PC-3 (cell line): ENCODE measurements around the gene ASAP3. TPM values are rescaled to one million over a fixed set of nuclear protein-coding genes. Genes with fewer than 3 reads are reported as not detected.
A peak's percentile ranks its signal among the peaks of the same experiment; 100 is the strongest.

Experiments
- ATAC-seq: fragments of 200-7000 bp; cut with Tn5 transposase; 2 replicates; pipeline ENCODE4 v1.9.1; 2020; ENCODE audit warnings: mild to moderate bottlenecking, moderate library complexity
- BruUV-seq: library from RNA; stranded (reverse); fragments of 400-500 nt; replicated peaks from 2 replicates; lab custom pipeline; 2021; lab: Mats Ljungman, UMichigan
- CTCF ChIA-PET: fragments of 300-600 bp; sonication (Branson Sonifier 250); formaldehyde crosslinking; loops from one replicate; lab custom pipeline; 2022; ENCODE audit warnings: antibody characterized with exemption; lab: Charles Lee
- POLR2A ChIA-PET: fragments of 300-600 bp; sonication (Branson Sonifier 250); formaldehyde crosslinking; loops from one replicate; lab custom pipeline; 2022; ENCODE audit warnings: antibody characterized with exemption; ENCODE audit not compliant: unreplicated experiment; lab: Charles Lee
- DNase-seq: peaks from one replicate; pipeline ENCODE4 v3.0.0-alpha.2; 2015
- H2AFZ ChIP-seq: fragments of 300-600 bp; sonication (generic); 2 replicates; pipeline ENCODE4 v1.6.0; 2016; ENCODE audit warnings: antibody characterized with exemption, low read length
- H3F3A ChIP-seq: fragments of 300-600 bp; sonication (generic); one replicate; pipeline ENCODE4 v1.6.0; 2017; ENCODE audit warnings: antibody characterized with exemption, low read length, control low read depth, mild to moderate bottlenecking; ENCODE audit not compliant: unreplicated experiment
- H3K27ac ChIP-seq: fragments of 300-600 bp; sonication (generic); 2 replicates; pipeline ENCODE4 v1.5.1; 2016; ENCODE audit warnings: mild to moderate bottlenecking, low read length
- H3K27me3 ChIP-seq: fragments of 300-600 bp; sonication (generic); 2 replicates; pipeline ENCODE4 v1.6.1; 2016; ENCODE audit warnings: low read length, mixed read lengths
- H3K36me3 ChIP-seq: fragments of 300-600 bp; sonication (generic); 2 replicates; pipeline ENCODE4 v1.6.1; 2016; ENCODE audit warnings: low read depth, mixed run types, low read length, mixed read lengths
- H3K4me1 ChIP-seq: fragments of 300-600 bp; sonication (generic); 2 replicates; pipeline ENCODE4 v1.5.1; 2016; ENCODE audit warnings: low read length; ENCODE audit not compliant: insufficient read depth
- H3K4me2 ChIP-seq: fragments of 300-600 bp; sonication (generic); 2 replicates; pipeline ENCODE4 v1.6.0; 2016; ENCODE audit warnings: low read length
- H3K4me3 ChIP-seq: fragments of 300-600 bp; sonication (generic); 2 replicates; pipeline ENCODE4 v1.5.1; 2016; ENCODE audit warnings: mild to moderate bottlenecking, low read length, mixed read lengths
- H3K79me2 ChIP-seq: fragments of 300-600 bp; sonication (generic); 2 replicates; pipeline ENCODE4 v1.6.1; 2017; ENCODE audit warnings: low read length, mixed read lengths
- H3K9ac ChIP-seq: fragments of 300-600 bp; sonication (generic); 2 replicates; pipeline ENCODE4 v1.6.0; 2016; ENCODE audit warnings: mild to moderate bottlenecking, low read length
- H3K9me2 ChIP-seq: fragments of 300-600 bp; sonication (generic); replicated peaks from 2 replicates; pipeline ENCODE4 v1.6.1; 2016; ENCODE audit warnings: mixed run types, low read length, mixed read lengths
- H3K9me3 ChIP-seq: fragments of 300-600 bp; sonication (generic); 2 replicates; pipeline ENCODE4 v1.6.1; 2016; ENCODE audit warnings: low read length, mixed read lengths
- H4K20me1 ChIP-seq: fragments of 300-600 bp; sonication (generic); 2 replicates; pipeline ENCODE4 v1.6.1; 2016; ENCODE audit warnings: low read length, mixed read lengths
- EZH2 ChIP-seq: fragments of 300-600 bp; sonication (generic); IDR thresholded peaks from one replicate; pipeline ENCODE4 v1.6.1; 2017; ENCODE audit warnings: antibody characterized with exemption, mild to moderate bottlenecking, low read length; ENCODE audit not compliant: unreplicated experiment
- EZH2phosphoT487 ChIP-seq: fragments of 300-600 bp; sonication (generic); IDR thresholded peaks from 2 replicates; pipeline ENCODE4 v1.6.1; 2018; ENCODE audit warnings: mild to moderate bottlenecking, antibody characterized with exemption, low read length, borderline replicate concordance
- intact Hi-C: fragments of 100-400 bp; cut with micrococcal nuclease; formaldehyde crosslinking; loops from 2 replicates; pipeline ENCODE4 v1.9.0; 2023
- total RNA-seq: library from RNA; depleted of rRNA; stranded (reverse); fragments of >200 nt; gene quantifications from 2 replicates; pipeline ENCODE4 v1.2.3, GENCODE V29; 2014
- TF ChIP-seq, protein P1 (sequence below): fragments of 300-600 bp; sonication (generic); conservative IDR thresholded peaks from 2 replicates; pipeline ENCODE4 v1.5.1; 2017; ENCODE audit warnings: antibody characterized with exemption, low read depth, mild to moderate bottlenecking, low read length

ASAP3 gene
- total RNA-seq, 1 experiment from 2014 or later = 12.8 TPM

DNA sequence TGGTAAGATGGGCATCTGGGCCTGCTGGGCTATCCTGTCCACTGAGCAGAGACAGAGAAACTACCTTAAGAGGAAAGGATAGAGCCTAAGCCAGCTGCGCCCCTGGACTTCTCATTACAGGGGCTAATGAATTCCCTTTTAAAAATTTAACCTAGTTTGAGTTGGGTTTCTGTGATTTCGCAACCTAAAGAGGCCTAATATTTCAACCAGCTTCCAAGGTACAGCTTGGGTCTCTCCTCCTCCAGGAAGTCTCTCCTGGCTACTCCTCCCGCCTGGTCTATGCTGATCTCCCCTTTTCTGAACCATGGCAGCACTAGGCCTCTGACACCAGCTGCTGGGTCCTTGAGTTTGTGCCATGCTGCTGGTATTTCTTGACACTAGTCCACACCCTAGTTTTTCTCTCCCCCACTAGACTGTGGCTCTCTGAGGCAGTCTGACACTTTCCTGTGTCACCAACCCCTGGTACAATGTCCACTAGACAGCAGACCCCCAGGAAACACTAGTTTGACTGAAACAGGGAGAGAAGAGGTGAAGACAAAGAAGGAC is 30.5 kb downstream of the ASAP3 start:
- ATAC-seq (no peak), DNase-seq (no peak)
- peaks cover 38% of the 10 kb centered on the region for H3K4me1 ChIP-seq
- BruUV-seq = no TSS peak
- H3F3A ChIP-seq = no peaks in the 10 kb centered on the region
- no peaks in the 10 kb centered on the region for H3K79me2 ChIP-seq
- H3K27ac ChIP-seq = no peak overlapping the region
- intact Hi-C loops = no loop called here
- no peak for TF ChIP-seq EZH2phosphoT487
- no peak for TF ChIP-seq EZH2
- TF ChIP-seq, protein P1, sequence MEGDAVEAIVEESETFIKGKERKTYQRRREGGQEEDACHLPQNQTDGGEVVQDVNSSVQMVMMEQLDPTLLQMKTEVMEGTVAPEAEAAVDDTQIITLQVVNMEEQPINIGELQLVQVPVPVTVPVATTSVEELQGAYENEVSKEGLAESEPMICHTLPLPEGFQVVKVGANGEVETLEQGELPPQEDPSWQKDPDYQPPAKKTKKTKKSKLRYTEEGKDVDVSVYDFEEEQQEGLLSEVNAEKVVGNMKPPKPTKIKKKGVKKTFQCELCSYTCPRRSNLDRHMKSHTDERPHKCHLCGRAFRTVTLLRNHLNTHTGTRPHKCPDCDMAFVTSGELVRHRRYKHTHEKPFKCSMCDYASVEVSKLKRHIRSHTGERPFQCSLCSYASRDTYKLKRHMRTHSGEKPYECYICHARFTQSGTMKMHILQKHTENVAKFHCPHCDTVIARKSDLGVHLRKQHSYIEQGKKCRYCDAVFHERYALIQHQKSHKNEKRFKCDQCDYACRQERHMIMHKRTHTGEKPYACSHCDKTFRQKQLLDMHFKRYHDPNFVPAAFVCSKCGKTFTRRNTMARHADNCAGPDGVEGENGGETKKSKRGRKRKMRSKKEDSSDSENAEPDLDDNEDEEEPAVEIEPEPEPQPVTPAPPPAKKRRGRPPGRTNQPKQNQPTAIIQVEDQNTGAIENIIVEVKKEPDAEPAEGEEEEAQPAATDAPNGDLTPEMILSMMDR = no peak
- no peak overlapping the region for H3K4me2 ChIP-seq
- CTCF ChIA-PET = no interaction called here
- no peaks in the 10 kb centered on the region for H3K36me3 ChIP-seq
- H2AFZ ChIP-seq = no peak overlapping the region
- H3K27me3 ChIP-seq = no peaks in the 10 kb centered on the region
- H4K20me1 ChIP-seq = no peaks in the 10 kb centered on the region
- no peaks in the 10 kb centered on the region for H3K9me3 ChIP-seq
- no peak overlapping the region for H3K4me3 ChIP-seq
- POLR2A ChIA-PET = no interaction called here
- no peaks in the 10 kb centered on the region for H3K9me2 ChIP-seq
- no peak overlapping the region for H3K9ac ChIP-seq

DNA sequence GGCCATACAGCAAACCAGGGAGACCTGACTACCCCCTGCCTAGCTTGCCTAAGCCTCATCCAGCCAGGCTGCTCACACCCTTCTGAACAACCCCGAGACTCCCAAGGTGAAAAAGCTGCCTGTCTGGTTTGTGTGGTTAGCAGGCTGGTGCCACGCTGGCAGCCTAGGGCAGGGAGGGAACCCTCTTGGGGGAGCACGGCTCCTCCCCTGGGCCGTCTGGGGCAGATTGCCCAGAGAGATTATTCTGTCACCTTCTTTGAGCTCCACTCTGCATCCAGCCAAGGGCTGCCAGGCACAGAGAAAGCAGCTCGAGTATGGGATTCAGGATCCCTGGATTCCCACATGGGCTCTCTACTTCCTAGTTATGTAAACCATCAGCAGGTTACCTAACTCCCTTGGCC is 32.0 kb downstream of the ASAP3 start:
- peak; percentile 74 for TF ChIP-seq EZH2phosphoT487
- TF ChIP-seq, protein P1 = no peak
- intact Hi-C loops = no loop called here
- H3K79me2 ChIP-seq = no peaks in the 10 kb centered on the region
- peak; percentile 72 for ATAC-seq
- H3K27ac ChIP-seq = no peak overlapping the region
- H3K4me1 ChIP-seq = peaks cover 36% of the 10 kb centered on the region
- ChIA-PET CTCF (interaction anchor here (0.6 kb wide), 1 partner anchor 92 kb away, joined by 4 read pairs; no protein-coding TSS in a partner anchor), POLR2A (interaction anchor here (0.6 kb wide), 1 partner anchor 64 kb away, joined by 5 read pairs; no protein-coding TSS in a partner anchor)
- H3F3A ChIP-seq = no peaks in the 10 kb centered on the region
- no peak overlapping the region for H3K4me3 ChIP-seq
- BruUV-seq = no TSS peak
- no peaks in the 10 kb centered on the region for H3K36me3 ChIP-seq
- no peaks in the 10 kb centered on the region for H3K27me3 ChIP-seq
- peak overlapping the region; percentile 58 for H3K4me2 ChIP-seq
- H3K9me3 ChIP-seq = no peaks in the 10 kb centered on the region
- no peak overlapping the region for H3K9ac ChIP-seq
- no peaks in the 10 kb centered on the region for H3K9me2 ChIP-seq
- H4K20me1 ChIP-seq = no peaks in the 10 kb centered on the region
- DNase-seq = peak; percentile 96
- H2AFZ ChIP-seq = no peak overlapping the region

DNA sequence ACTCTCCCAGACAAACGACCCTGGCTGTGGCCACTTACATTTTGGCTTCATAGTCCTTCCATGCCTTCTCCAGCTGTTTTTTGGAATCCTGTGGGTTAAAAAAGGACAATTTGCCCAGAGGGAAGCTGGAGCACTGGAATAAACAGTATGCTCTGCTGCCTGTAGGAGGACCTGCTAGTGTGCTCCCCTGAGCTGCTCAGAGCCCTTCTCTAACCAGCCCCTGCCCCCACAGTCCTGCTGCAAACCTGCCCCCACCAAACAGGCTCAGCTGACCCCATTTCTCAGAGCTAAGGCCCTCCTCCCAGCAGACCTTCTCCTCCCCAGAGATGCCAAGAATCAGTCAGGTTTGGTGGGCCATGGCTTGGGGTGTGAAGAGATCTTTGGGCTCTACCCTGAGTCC is 32.5 kb downstream of the ASAP3 start:
- Histone ChIP-seq H2AFZ (no peak overlapping the region), H4K20me1 (no peaks in the 10 kb centered on the region), H3K9me3 (no peaks in the 10 kb centered on the region), H3K4me1 (peaks cover 30% of the 10 kb centered on the region), H3K36me3 (no peaks in the 10 kb centered on the region), H3K27me3 (no peaks in the 10 kb centered on the region), H3K9ac (no peak overlapping the region), H3F3A (no peaks in the 10 kb centered on the region), H3K4me3 (no peak overlapping the region), H3K9me2 (no peaks in the 10 kb centered on the region), H3K27ac (no peak overlapping the region), H3K4me2 (peak overlapping the region; percentile 58), H3K79me2 (no peaks in the 10 kb centered on the region)
- no TSS peak for BruUV-seq
- TF ChIP-seq EZH2phosphoT487 = no peak
- no peak for TF ChIP-seq EZH2
- ATAC-seq (no peak), DNase-seq (no peak)
- CTCF ChIA-PET = interaction anchor here (0.6 kb wide), 1 partner anchor 92 kb away, joined by 4 read pairs; no protein-coding TSS in a partner anchor
- intact Hi-C loops = no loop called here
- POLR2A ChIA-PET = no interaction called here
